AG09319 (cell line): ENCODE measurements around the gene SLC25A45.

Source experiments
- DNase-seq: peaks from one replicate; pipeline ENCODE4 v3.0.0-alpha.2; 2010; ENCODE audit warnings: low read depth; ENCODE audit errors: extremely low read depth
- CTCF ChIP-seq: IDR thresholded peaks from 2 replicates; pipeline ENCODE4 v1.5.1; 2011; ENCODE audit warnings: low read depth, mild to moderate bottlenecking, inconsistent platforms, low read length, moderate library complexity

Gene SLC25A45

DNA sequence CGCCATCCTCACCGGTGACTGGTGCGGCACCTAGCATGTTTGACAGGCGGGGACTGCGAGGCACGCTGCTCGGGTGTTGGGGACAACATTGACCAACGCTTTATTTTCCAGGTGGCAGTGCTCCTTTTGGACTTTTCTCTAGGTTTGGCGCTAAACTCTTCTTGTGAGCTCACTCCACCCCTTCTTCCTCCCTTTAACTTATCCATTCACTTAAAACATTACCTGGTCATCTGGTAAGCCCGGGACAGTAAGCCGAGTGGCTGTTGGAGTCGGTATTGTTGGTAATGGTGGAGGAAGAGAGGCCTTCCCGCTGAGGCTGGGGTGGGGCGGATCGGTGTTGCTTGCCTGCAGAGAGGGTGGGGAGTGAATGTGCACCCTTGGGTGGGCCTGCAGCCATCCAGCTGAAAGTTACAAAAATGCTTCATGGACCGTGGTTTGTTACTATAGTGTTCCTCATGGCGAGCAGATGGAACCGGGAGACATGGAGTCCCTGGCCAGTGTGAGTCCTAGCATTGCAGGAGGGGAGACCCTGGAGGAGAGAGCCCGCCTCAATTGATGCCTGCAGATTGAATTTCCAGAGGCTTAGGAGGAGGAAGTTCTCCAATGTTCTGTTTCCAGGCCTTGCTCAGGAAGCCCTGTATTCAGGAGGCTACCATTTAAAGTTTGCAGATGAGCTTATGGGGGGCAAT, 41.2 kb upstream of the SLC25A45 start:
- no peak for TF ChIP-seq CTCF
- no peak for DNase-seq

- peak; percentile 95 for DNase-seq
- no peak; the same call in 1 of the 2 replicates for TF ChIP-seq CTCF
Measured at GRCh38 chr11:65422633-65423515, 40.4 kb upstream of the SLC25A45 start, which contains the start of gene NEAT1. TSS of gene NEAT1 (plus strand) at chr11:65422798.

GRCh38 chr11:65421794-65422632, 39.6 kb upstream of the SLC25A45 start:
- TF ChIP-seq CTCF = no peak
- DNase-seq = peak; percentile 98

GRCh38 chr11:65420979-65421793, 38.7 kb upstream of the SLC25A45 start:
- DNase-seq = peak; percentile 99
- TF ChIP-seq CTCF = no peak

- TF ChIP-seq CTCF = no peak
- DNase-seq = no peak
Measured at GRCh38 chr11:65420506-65420905, 38.1 kb upstream of the SLC25A45 start.

DNA sequence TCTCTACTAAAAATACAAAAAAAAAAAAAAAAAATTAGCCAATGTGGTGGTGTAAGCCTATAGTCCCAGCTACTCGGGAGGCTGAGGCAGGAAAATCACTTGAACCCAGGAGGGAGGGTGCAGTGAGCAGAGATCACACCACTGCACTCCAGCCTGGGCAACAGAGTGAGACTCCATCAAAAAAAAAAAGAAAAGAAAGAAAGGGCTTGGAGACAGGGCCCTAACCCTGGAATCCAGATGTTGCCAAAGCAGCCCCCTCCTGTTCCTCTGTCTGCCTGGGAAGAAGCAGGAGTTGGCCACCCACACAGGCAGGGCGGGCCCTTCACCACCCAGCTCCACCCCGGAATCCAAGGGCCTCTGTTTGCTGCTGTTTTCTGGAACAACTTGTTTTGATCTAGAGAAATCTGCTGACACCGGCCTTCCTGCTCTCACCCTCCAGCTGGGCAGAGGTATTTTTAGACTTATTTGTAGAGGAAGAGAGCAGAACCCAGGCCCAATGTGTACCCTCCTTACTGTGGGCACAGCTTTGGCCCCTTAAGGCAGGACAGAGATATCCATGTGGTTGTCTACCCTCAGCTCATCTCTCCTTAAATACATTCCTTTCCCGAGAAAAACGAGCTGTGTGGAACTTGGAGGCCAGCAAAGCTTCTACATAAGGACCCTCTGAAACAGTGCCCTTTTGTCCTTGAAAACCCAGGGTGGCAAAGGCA, 37.5 kb upstream of the SLC25A45 start:
- peak; percentile 87 for DNase-seq
- no peak for TF ChIP-seq CTCF
